ENCODE data around the gene DNAJB14.

Gene DNAJB14

DNA sequence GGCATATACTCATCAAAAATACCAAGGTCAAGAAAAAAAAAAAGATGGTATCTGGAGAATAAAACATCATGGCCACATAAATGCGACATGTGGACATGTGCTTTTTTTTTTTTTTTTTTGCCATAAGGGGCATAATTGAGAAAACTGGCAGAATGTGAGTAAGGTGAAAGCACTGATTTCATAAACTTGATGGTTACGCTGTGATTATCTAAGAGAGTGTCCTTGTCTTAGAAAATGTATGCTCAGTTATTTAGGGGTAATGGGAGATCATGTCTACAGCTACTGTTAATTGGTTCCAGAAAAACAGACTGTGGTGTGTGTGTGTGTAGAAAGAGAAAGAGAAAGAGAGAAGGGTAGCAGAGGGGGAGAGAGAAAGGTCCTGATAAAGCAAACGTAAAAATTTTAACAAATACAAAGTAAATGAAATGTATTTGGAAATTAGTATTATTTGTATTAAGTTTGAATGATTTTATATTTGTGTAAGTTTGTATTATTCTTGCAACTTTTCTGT is 8.1 kb downstream of the DNAJB14 start:
- Histone ChIP-seq H3K4me1 (ENCODE audit: control insufficient read depth in 1 of 2, insufficient read depth in 1 of 2, low read depth in 1 of 2, low read length in 1 of 2) (peaks cover under 1 to 4% of the 10 kb centered on the region in 2 experiments), H3K27ac (no peak overlapping the region), H3K27me3 (no peaks in the 10 kb centered on the region), H3K36me3 (no peaks in the 10 kb centered on the region), H3K9me3 (no peaks in the 10 kb centered on the region), H3K4me3 (ENCODE audit: low read depth in 1 of 2, low read length in 1 of 2) (no peak overlapping the region)
- TF ChIP-seq CTCF (IDR thresholded peaks at IDR 0.05): no peak

DNA sequence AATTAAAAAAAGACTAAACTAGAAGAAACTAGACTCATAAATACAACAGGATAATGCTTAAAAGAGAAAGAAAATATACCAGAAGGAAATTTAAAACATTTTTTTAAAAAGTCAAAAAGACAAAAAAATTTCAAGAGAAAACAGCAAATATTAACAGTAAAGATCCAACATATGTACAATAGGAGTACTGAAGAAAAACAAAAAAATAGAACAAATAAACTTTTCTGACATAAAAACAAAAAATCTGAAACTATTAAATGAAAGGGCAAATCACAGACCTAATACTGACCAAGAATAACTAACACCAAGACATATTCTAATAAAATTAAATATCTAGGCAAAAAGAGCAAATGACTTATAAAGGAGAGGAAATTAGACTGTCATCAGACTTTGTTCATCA is 11.5 kb downstream of the DNAJB14 start:
- no peak overlapping the region for H3K4me3 ChIP-seq (ENCODE audit: low read depth in 1 of 2, low read length in 1 of 2)
- H3K9me3 ChIP-seq: no peaks in the 10 kb centered on the region
- H3K27ac ChIP-seq: no peak overlapping the region
- no peaks in the 10 kb centered on the region for H3K36me3 ChIP-seq
- no peak for TF ChIP-seq CTCF (IDR thresholded peaks at IDR 0.05)
- no peaks in the 10 kb centered on the region for H3K27me3 ChIP-seq
- no peaks in the 10 kb centered on the region for H3K4me1 ChIP-seq (ENCODE audit: control insufficient read depth in 1 of 2, insufficient read depth in 1 of 2, low read depth in 1 of 2, low read length in 1 of 2)

- Histone ChIP-seq H3K4me1 (ENCODE audit: control insufficient read depth in 1 of 2, insufficient read depth in 1 of 2, low read depth in 1 of 2, low read length in 1 of 2) (peaks cover 23 to 25% of the 10 kb centered on the region in 2 experiments), H3K27ac (peak overlapping the region; percentile 56), H3K9me3 (no peaks in the 10 kb centered on the region), H3K4me3 (ENCODE audit: low read depth in 1 of 2, low read length in 1 of 2) (no peak overlapping the region), H3K36me3 (peaks cover 6% of the 10 kb centered on the region), H3K27me3 (no peaks in the 10 kb centered on the region)
- no peak for TF ChIP-seq CTCF (IDR thresholded peaks at IDR 0.05)
Observed at GRCh38 chr4:99927566-99927965, 18.9 kb downstream of the DNAJB14 start.

DNA sequence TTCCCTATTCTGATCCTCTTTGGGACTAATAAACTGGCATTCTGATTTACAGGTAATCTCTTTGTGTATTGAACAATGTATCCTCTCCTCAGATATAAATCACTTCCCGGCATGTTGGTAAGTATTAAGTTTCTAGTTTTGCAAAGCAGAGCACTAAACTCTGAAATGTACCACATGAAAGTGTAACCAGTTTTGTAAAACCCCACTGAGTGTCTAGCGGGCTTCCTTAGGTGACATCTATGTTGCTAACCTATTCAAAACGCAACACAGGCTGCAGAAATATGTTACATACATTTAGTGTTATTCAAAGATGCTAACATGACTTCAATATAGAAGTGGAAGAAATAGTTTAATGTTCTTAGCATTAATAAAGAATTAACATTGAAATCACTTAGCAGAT is 25.2 kb downstream of the DNAJB14 start:
- Histone ChIP-seq H3K4me1 (ENCODE audit: control insufficient read depth in 1 of 2, insufficient read depth in 1 of 2, low read depth in 1 of 2, low read length in 1 of 2) (no peaks in the 10 kb centered on the region), H3K27ac (no peak overlapping the region), H3K36me3 (peaks cover 21% of the 10 kb centered on the region), H3K9me3 (no peaks in the 10 kb centered on the region), H3K4me3 (ENCODE audit: low read depth in 1 of 2, low read length in 1 of 2) (no peak overlapping the region), H3K27me3 (no peaks in the 10 kb centered on the region)
- TF ChIP-seq CTCF (IDR thresholded peaks at IDR 0.05): no peak

- Histone ChIP-seq H3K4me1 (ENCODE audit: control insufficient read depth in 1 of 2, insufficient read depth in 1 of 2, low read depth in 1 of 2, low read length in 1 of 2) (no peaks in the 10 kb centered on the region), H3K27me3 (no peaks in the 10 kb centered on the region), H3K9me3 (no peaks in the 10 kb centered on the region), H3K4me3 (ENCODE audit: low read depth in 1 of 2, low read length in 1 of 2) (no peak overlapping the region), H3K36me3 (peaks cover 25% of the 10 kb centered on the region), H3K27ac (no peak overlapping the region)
- no peak for TF ChIP-seq CTCF (IDR thresholded peaks at IDR 0.05)
Observed at GRCh38 chr4:99918656-99919055, 27.8 kb downstream of the DNAJB14 start.

GRCh38 chr4:99917575-99917974 is 28.8 kb downstream of the DNAJB14 start:
- H3K9me3 ChIP-seq: no peaks in the 10 kb centered on the region
- no peak overlapping the region for H3K27ac ChIP-seq
- no peaks in the 10 kb centered on the region for H3K27me3 ChIP-seq
- no peaks in the 10 kb centered on the region for H3K4me1 ChIP-seq (ENCODE audit: control insufficient read depth in 1 of 2, insufficient read depth in 1 of 2, low read depth in 1 of 2, low read length in 1 of 2)
- no peak overlapping the region for H3K4me3 ChIP-seq (ENCODE audit: low read depth in 1 of 2, low read length in 1 of 2)
- no peak for TF ChIP-seq CTCF (IDR thresholded peaks at IDR 0.05)
- H3K36me3 ChIP-seq: peaks cover 20% of the 10 kb centered on the region
